HG03159 (cell line): ENCODE measurements around the gene LGALS9.
A peak's percentile ranks its signal among the peaks of the same experiment; 100 is the strongest.

Experiments used
- ATAC-seq: cut with Tn5 transposase; IDR thresholded peaks from one replicate; pipeline ENCODE4 v1.9.1; 2021; ENCODE audit warnings: mild to moderate bottlenecking, moderate library complexity; ENCODE audit not compliant: unreplicated experiment

The LGALS9 gene

DNA sequence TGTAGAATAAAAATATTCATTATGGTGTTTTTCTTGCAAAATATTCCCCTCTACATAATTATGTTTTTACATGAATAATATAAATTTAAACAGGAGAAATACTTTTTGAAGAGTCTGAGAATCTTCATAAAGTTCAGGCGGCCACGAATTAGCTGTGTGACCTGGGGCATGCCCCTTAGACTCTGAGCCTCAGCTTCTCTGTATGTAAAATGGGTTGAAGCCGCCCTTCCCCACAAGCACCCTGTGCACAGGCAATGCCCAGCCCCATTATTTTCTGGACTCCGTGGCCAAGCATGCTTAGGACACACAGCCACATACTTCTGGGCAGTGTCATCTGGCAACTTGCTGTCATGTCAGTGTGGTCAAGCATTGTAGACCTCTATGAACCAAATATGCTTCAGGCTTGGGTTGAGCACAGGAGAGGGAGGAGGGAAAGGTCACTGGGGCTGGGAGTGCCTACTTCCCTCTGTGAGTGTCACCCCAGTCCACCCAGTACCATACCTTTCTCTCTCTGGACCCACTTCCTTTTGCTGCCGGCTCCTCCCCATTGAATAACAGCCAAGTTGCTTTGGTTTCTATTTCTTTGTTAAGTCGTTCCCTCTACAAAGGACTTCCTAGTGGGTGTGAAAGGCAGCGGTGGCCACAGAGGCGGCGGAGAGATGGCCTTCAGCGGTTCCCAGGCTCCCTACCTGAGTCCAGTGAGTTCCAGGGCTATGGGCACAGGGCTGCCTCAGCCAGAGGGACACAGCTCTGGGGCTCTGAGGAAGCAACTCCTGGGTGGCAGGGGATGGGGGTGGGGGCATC, at the start of gene LGALS9:
LGALS9 (plus strand) TSS at position 582 of the 804 bp plus-strand sequence; CDS start at position 660, 78 bp downstream.
- peak; percentile 58 for ATAC-seq

DNA sequence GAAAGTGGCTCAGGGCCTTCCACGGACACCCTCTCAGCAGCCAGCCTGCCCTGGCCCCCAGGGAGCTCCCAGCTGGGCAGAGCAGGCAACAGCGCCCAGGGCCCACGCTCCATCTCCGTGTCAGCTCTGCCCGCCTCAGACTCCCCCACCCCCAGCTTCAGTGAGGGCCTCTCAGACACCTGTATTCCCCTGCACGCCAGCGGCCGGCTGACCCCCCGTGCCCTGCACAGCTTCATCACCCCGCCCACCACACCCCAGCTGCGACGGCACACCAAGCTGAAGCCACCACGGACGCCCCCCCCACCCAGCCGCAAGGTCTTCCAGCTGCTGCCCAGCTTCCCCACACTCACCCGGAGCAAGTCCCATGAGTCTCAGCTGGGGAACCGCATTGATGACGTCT, 48.3 kb upstream of the LGALS9 start:
- no peak for ATAC-seq

- no peak for ATAC-seq
Measured at GRCh38 chr17:27585153-27585681, 45.8 kb upstream of the LGALS9 start.

- ATAC-seq = no peak
Measured at GRCh38 chr17:27585792-27586191, 45.2 kb upstream of the LGALS9 start.

DNA sequence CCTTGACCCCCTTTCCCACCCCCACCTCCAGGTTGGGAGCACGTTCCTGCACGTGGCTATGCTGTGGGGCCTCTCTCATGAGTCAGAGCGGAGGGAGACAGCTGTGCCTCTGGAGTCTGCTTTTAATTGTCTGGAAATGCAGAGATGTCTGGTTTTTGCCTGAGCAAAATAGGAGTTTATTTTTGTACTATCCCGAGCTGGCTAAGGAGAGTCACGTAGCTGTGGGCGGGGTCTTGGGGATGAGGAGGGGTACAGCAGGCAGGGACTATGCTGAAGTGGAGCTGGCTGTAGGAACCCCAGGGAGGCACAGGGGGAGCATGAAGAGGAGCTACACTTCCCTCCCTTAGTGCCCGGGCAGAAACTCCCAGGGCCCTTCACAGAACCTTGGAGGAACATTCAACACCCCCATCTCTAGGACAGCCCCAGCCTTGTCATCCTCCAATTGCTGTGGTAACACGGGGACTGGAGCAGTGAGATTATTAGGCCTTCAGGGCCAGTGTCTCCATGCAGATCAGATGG, 44.7 kb upstream of the LGALS9 start:
- ATAC-seq = no peak

DNA sequence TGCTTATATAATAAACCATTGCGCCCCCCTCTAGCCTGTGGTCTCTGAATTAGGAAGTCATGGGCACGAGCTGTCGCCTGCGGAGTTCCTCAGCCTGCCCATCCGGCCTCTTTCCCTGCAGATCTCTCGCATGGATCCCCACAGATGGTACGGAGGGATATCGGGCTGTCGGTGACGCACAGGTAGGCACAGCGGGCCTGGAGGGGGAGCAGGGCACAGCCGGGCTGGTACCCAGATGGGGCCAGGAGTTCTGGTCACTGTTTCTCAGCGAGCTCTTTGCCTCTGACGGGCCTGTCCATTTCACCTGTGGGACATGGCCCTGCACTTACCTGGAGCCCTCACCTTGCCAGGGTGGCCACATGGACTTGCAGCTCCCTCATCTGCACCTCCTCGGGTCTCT, 42.6 kb upstream of the LGALS9 start:
- no peak for ATAC-seq

DNA sequence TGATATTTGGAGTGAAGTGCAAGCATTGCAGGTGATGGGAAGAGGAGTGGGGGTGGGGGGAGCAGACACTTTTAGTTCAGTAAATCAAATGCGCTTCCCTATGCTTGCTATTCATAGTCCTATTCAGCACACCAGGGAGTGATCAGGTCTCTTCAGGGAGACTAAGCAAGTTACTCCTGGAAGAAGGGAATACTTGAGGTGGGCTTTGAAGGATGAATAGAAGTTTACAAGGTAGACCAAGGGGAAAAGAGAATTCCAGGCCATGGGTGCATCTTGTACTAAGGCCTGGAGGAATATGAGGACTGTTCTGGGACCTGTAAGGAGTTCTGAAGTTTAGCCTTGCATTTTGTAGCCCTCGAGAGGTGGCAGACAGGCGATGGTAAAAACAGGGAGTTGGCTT, 40.1 kb upstream of the LGALS9 start:
- ATAC-seq = no peak

GRCh38 chr17:27591986-27592385, 39.0 kb upstream of the LGALS9 start:
- no peak for ATAC-seq

- no peak for ATAC-seq
Measured at GRCh38 chr17:27593232-27593856, 37.6 kb upstream of the LGALS9 start.

DNA sequence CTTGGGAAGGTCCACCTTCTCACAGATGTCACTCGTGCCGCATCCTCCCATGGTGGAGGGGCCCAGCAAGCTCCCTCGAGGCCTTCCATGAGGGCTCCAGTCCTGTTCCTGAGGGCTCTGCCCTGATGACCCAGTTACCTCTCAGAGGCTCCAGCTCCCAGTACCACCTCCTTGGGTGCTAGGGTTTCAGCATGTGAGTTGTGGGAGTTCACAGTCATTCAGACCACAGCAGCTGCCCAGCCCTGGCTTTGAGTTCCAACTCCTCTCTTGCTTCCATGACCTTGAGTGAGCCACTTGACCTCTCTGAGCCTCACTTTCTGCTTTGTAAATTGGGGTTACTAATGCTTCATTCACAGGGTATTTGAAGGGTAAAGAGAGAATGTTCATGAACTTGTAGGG, 37.1 kb upstream of the LGALS9 start:
- ATAC-seq = no peak

DNA sequence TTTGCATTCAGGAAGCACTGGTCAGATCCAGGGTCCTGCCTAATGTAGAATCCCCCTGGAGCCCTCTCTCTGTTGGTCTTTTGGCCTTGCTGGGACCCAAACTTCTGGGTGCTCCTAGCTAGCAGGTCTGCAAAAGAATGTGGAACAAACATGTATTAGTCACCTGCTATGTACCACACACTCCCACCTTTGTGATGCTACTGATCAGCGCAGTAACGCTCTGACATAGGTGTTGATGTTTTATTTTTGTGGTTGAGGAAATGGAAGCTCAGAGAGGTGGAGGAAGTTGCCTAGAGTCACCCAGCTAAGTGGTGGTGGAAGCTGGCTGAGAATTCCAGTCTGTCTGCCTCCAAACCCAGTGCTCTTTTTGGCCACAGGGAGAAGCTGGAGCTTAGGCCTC, 35.8 kb upstream of the LGALS9 start:
- no peak for ATAC-seq

- ATAC-seq = no peak
Measured at GRCh38 chr17:27596096-27596495, 34.9 kb upstream of the LGALS9 start.

DNA sequence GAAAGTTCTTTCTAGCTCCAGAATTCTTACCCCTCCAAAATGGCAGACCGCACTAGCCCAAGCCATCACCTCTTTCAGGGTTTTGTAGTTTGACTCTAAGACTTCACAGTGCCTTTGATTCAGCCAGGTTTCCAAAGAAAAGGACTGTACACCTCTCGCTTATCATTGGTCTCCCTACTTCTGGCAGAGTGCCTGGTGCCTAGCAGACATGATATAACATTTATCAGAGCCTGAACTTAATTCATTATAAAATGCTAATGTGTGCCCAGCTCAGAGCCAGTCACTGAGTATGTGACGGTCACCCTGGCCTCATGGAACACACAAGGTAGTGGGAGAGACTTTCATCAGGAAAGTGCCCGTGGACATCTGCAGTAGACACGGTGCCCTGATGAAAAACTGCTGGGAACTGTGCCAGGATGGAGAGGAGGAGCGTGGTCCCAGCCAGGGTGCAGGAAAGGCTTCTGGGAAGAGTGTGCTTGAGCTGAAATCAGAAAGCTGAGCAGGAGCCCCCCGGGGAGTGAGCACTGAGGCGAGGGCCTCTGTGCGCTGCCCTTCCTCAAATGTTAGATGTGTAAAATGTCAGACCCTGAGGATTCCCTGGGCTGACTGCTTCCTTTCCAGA, 34.3 kb upstream of the LGALS9 start:
- ATAC-seq = no peak

- no peak for ATAC-seq
Measured at GRCh38 chr17:27597188-27597580, 33.8 kb upstream of the LGALS9 start.

DNA sequence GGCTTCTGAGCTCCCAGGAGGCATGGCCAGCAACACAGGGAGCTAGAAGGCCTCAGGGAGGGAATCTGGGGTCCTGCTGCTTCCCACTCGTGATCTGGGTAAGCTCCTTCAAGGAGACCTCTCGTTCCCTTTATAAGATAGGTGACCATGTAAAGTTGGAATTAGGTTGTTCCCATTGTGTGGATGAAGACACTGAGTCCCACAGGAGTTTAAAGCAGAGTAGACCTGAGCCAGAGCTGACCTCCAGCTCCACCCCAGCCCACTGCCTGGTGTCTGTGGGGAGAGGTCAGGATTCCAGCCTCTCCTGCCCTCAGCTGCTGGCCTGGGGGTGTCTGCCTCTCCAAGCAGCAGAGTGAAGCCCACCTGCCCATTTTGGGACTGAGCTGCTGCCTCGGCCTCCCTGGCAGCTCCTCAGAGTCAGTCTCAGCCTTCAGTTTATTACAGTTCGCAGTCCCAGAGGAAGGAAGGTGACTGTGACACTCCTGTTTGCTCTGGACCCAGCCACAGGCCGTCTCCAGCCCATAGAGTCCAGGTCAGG, 33.1 kb upstream of the LGALS9 start:
- no peak for ATAC-seq

DNA sequence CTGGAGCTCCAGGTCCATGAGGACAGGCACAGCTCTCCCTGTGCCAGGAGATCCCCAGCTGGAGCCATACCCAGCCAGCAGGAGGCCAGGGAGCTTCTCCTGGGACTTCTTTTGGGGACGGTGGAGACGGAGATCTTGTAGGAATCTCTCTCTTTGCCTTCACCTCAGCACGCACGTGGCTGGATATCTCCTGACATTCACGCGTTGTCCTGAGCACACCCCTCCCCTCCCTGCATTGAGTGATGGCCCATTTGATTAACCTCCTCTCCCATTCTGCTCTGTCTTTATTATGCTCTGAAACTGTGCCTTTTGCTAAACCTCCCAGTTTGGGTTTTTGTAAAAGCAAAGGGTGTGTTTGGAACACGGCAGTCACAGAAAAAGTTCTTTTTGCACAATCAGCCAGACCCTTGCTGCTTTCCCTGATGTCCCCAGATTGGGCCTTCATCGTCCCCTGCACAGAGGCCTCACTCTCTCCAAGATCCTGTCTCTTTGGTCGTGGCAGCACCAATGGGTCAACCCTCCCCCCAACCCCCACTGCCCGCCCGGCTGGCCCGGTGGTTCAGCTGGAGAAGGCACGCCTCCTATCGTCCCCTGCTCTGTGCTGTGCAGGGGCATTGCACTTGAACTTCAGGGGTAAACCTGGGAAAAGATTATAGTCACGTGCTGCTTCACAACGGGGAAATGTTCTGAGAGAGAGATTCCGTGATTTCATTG, 32.5 kb upstream of the LGALS9 start:
- no peak for ATAC-seq

DNA sequence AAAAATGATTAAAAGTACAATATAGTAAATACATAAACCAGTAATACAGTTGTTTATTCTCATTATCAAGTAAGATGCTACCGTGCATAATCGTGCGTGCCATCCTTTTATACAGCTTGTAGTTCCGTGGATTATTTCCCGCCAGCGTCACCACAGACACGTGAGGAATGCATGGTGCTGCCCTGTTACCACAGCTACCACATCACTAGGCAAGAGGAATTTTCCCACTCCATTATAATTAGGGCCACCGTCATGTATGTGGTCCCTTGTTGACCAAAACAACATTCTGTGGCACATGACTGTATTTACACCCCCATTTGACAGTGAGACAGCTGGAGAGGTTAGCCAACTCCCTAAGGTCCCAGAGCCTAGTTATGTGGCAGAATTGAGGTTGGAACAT, 30.5 kb upstream of the LGALS9 start:
- ATAC-seq = no peak

DNA sequence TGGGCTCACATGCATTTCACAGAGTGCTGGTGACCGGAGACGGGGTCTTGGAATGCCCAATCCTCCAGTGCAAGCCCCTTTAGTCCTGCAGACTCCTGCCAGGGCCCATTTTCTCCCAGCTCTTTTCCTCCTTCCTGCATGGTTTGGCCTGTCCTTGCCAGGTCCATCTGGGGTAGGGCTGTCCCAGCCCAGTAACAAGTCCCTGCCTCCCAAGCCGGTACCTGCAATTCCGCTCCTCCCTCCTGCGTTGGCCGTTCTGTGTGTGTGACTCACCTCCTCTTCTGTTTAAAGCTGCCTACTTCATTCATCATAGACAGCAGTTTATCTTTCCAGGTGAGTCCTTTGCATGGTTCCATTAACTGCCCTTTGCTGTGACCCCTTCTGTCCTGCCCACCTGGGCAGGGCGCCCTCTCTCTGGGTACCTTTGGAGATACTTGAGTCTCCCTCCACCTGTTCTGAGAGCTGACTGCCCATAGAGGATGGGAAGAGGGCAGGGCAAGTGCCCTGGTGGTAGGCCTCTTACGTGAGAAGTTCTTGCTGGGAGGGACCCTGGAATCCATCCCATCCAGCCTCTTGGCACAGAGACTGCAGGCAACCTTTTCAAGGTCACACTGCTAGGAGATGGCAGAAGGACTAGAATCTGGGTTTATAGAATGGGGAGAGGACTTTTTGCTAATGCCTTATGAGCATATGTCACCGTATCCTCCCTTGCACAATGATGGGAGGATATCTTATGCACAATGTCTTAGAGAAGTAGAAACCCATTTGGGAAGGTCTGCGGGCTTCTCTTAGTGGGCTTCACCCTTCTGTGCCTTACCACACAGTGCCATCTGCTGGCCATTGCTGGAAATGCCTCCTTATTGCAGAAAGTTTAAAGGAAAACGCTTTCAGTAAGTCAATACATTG, 29.7 kb upstream of the LGALS9 start:
- ATAC-seq = no peak

DNA sequence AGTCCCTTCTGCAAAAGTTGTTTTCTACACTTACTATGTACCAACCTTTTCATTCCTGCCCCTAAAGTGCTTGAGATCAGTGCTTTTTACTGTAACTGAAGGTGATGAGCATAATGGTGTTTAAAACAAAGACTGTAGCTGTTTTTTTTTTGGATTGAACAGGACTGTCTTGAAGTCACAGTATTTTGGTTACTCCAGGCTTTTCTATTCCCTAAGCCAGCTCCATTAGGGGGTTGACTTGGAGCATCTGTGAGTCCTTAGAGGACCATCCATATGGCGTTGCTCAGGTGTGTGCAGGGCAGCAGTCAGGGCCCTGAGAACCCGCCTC, 29.0 kb upstream of the LGALS9 start:
- ATAC-seq = no peak
